GM19238 (cell line): Measurements from ENCODE around the gene ZFP92.
A peak's percentile ranks its signal among the peaks of the same experiment; 100 is the strongest.
"Not testable (repeated sequence)": the region's sequence is repeated elsewhere in the genome, so short reads cannot be mapped to it uniquely, and the experiment has no call there.

Experiments
- DNase-seq: peaks from one replicate; pipeline ENCODE4 v3.0.0; 2011; ENCODE audit warnings: low spot score; ENCODE audit not compliant: insufficient read length

Gene ZFP92, protein sequence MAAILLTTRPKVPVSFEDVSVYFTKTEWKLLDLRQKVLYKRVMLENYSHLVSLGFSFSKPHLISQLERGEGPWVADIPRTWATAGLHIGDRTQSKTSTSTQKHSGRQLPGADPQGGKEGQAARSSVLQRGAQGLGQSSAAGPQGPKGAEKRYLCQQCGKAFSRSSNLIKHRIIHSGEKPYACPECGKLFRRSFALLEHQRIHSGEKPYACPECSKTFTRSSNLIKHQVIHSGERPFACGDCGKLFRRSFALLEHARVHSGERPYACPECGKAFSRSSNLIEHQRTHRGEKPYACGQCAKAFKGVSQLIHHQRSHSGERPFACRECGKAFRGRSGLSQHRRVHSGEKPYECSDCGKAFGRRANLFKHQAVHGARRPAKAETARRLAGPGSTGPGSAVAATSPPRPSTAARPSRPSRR

DNA sequence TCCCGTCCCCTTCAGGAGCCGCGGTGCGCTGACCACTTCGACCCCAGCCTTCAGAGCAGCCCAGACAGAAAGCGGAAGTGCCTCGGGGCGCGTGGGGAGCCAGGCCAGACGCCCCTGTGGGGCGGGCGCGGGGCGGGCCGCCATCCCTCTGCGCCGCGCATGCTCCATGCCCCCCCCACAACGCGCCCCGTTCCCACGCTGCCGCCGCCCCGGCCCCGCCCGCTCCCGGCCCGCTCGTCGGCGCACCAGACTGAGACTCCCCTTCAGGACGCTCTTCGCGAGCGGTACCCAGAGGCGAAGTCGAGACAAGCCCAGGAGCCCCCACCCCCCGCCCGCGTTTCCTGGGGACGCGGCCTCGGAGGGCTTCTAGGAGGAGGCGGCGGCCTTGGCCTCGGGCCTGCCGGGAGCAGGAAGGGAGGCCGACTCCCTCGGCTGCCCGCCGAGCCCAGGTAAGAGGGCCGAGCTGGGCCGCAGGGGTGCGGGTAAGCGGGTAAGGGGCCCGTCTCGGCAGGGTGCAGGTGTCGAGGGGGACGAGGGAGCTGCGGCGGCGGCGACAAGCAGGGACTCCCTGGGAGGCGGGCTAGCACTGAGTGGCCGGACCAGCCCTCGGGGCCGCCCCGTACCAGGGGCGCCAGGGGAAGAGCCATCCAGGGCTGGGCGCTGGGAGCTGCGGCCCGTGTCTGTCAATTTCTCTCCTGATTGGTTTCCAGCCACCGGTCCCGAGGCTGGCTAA is at the start of gene ZFP92:
Gene ZFP92 (plus strand): TSS at position 218 of the 733 bp plus-strand sequence. CDS start 6,851 bp downstream, outside the sequence.
- DNase-seq = peak; percentile 44

DNA sequence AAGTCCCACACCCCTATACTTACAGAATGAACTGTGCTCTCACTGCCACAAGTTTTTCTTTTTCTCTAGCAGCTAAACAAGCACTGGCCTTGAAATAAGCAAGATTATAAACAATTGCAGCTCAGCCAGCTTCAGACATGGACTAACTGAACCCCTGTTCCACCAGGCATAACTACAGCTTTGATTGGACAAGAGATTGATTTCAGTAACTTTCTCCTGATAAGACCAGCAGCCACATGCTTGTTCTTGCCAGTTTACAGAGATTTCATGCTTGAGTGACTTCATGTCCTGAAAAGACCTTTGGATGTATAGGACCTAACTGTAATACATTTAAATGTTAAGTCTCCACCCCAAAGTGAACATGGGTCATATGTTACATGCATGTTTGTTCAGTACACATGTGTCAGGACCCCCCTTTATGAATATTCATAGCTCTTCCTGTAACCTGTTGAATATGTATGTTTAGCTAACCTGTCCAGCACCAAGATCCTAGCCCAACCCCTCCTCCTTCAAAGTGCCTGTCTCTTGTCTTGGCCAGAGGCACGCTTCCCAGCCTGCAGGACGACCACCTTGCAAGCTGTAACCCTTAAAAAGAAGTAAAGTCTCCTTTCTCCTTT is 49.4 kb upstream of the ZFP92 start:
- DNase-seq = no peak

DNA sequence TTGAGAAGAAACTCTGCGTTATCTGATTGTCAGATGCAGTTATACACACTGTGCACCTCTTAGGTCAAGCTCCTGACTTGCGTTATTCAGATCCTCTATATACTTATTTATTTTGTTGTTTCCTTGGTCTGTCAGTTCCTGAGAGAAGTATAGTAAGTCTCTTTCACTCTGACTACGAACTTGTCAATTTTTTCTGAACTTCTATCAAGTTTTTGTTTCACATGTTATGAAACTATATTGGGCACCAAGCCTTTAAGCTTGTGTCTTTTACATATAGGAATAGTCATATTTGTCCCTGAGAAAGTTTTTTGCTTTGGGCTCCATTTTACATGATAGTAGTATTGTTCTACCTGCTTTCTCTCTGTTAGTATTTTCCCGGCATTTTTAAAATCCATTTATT is 45.6 kb upstream of the ZFP92 start:
- DNase-seq = no peak

DNA sequence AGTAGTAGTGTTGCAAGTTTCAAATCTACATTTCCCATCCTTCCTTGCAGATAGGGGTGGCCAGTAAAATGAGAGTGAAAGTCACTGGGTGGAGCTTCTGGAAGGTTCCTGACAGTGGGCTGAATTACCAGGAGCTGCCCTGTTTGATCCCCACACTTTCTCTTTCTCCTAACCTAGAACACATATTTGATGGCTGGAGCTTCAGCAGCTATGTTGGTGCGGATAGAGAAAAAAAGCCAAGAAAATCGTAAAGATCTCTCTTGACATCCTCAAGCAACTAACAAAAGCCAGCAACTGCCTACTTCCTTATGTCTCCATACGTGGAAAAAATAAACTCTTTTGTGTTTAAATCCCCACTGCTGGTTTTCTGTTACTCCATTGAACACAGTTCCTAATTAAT is 45.2 kb upstream of the ZFP92 start:
- no peak for DNase-seq

DNA sequence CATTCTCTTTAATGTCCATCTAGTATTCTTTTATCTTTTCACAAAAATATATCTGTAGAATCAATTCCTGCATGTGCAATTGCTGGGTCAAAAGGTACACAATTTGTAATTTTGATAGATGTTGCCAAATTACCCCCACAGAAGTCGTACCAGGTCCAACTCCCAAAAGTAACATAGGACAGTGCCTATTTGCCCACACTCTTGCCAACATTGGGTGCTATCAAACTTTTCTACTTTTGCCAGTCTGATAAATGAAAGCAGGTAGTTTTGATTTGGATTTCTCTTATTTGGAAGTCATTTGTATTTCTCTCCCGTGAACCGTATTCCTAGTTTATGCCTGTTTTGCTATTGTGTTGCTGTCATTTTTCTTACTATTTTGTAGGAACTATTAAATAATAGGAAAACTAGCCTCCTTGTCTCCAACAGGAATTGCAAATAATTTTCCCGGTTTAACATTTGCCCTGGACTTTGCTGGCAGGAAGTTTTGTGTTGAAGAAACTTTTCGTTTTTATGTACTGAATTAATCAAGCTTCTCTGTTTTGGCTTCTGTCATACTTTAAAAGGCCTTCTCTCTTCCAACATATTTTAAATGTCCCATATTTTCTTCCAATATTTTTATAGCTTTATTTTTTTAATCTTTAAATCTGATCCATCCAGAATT is 44.3 kb upstream of the ZFP92 start:
- DNase-seq = no peak

DNA sequence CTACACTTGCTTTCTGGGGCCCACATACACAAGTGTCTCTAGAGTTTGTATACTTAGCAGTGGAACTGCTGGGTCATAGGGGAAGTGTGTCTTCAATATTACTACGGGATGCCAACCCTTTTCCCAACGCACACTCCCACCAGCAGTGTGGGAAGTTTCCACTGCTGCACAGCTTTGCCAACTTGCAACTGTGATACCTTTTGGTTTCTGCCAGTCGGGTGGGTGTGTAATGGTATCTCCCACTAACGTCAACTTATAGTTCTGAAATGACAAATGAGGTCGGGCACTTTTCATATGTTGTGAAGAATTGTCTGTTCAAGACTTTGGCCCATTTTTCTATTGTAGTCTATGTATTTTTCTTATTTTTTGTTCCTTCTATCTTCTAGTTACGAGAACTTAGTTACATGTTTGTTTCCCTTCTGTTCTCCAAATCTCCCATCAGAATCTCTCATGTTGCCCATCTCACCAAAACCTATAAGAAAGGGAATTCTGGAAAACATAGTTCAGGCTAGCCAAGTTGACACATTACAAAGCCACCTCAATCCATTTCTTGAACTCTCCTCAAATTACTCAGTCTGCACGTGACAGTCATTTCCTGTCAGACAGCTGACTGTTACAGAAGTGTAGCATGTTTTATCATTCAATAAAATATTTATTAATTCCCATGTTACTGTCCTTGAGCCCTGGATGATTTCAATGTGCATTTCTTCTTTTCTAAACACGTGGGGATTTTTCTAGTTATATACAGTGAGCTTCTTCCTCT is 40.8 kb upstream of the ZFP92 start:
- DNase-seq = no peak

DNA sequence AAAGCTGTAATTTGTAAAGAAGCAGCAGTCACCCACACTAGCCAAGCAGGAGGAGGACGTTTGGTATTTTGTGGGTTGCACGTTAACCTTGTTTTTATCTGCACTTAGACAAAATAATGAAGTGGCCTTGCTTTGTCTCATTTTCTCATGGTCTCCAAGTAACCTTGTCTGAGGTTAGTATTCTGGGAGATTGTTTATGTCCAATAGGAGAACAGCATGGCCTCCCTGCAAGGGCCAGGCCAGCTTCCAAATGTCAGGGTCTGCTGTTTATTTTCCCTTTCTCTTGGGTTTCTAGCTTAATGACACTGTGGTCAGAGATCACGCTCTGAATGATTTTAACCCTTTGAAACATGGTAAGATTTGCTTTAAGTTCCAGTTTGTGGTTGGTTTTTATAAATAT is 40.0 kb upstream of the ZFP92 start:
- no peak for DNase-seq

DNA sequence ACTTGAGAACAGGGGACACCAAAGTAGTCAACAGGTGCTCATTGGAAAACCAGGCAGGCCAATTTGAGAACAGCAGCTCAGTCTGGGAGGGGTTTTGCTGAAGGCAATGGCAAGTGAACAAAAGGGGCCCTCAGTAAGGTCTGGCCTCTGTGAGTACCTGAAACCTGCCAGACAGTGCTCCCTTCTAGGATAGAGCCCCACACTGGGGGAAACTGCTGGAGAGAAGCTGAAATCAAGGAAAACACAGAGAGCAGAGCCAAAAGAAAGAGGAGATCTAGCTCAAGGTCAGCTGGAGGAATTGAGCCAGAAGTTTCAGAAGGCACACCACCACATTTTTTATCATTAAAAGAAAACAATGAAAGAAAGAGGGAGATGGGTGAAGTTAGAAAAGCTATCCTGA is 38.3 kb upstream of the ZFP92 start:
- DNase-seq = no peak

DNA sequence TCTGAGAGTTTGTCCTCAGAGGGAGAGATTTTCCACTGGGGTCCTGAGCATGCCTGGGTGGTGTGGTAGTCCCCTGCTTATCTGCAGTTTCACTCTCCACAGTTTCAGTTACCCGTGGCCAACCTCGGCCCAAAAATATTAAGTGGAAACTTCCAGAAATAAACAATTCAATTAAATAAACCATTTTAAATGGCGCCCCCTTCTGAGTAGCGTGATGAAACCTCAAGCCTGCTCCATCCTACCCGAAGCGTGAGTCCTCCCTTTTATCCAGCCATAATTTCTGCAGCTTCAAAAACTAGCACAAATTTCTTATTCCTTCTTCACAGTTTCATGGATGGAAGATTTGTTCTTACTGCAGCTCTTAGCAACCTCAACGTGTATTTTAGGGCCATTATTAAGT is 36.8 kb upstream of the ZFP92 start:
- DNase-seq = no peak

DNA sequence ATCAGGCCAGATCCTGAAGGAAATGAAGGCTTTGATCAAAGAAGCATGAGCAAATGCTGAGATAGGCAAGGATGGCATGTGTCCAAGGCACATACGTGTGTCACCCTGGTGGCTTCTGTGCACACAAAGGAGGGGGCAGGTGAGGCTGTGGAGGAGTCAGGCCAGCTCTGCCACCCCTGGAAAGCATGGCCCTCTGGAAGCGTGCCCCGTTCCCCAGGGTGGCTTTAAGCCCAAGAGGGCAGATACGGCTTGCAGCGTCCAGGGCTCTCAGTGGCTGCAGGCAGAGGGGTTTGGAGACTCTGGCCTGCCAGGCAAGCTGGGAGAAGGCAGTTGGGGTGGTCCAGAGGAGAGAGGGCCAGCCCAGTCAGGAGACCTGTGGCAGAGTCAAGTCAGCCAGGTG is 35.7 kb upstream of the ZFP92 start:
- DNase-seq = no peak

DNA sequence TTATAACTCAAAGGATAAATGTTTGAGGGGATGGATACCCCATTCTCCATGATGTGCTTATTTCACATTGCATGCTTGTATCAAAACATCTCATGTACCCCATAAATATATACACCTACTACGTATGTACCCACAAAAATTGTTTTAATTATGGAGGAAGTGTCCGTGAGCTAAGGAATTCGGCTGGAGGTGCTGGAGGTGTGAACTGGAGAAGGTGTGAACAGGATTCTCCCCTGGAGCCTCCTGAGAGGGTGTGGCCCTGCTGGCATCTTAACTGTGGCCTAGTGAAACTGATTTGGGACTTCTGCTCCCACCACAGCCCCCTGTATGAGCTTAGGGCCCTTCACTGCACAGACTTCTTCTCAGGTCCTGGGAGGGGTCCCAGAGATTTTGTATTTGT is 33.5 kb upstream of the ZFP92 start:
- DNase-seq = no peak

DNA sequence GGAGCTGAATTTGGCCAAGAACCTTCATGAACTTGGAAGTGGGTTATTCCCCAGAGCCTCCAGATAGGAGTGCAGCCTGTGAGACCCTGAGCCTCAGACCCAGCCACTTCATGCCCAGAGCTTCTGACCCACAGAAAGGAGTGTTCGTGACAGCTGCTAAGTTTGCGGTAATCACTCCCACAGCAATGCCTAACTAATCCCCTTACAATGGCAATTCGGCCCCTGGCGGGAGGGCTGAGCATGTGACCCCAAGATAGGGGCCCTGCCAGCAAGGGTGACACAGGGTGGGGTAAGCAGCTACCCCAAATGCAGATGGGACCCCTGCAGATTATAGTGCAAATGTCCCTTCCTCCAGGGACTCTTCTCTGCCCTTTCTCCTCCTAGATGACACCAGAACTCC is 32.7 kb upstream of the ZFP92 start:
- DNase-seq = no peak

DNA sequence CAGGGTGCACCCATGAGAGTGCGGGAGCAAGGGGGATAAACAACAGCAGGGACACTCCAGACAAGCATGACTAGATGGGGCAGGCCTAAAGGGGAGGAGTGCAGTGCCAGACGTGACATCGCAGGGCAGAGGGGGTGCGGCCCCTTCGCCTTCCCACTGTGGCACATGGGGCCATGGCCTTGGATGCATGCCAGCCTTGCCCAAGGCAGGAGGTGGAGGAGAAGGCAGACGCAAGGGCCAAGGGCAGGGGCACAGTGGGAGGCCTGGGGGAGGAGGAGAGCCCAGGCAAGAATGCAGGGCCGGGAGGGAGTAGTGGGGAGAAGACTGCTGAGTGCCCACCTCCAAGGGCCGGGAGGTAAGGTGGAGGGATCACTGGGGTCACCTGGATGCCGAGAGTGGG is 31.8 kb upstream of the ZFP92 start:
- no peak for DNase-seq

DNA sequence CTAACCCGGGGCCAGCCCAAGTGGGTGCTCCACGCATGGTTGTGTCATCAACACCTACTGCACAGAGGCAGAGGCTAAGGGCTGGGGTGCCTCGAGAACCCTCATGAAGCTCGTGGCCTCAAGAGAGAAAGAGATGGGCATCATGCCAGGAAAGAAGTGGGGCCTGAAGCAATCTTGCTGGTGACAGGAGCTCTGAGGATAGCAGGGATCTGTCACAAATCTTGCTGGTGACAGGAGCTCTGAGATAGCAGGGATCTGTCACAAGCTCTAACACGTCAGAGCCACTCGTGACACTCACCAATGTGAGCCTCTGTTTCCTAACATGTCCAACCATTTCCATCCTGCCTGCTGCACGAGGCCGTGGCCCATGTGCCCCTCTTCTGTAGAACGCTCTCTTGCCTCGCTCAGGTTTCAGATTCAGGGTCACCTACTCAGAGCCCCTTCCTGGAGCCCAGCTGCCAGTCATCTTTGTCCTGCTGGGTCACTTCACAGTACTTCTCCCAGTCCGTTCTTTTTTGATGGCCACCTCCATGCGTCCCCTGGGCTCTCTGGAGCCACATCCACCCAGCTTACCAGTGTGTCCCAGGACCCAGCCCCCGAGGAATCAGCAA is 31.2 kb upstream of the ZFP92 start:
- DNase-seq = no peak

DNA sequence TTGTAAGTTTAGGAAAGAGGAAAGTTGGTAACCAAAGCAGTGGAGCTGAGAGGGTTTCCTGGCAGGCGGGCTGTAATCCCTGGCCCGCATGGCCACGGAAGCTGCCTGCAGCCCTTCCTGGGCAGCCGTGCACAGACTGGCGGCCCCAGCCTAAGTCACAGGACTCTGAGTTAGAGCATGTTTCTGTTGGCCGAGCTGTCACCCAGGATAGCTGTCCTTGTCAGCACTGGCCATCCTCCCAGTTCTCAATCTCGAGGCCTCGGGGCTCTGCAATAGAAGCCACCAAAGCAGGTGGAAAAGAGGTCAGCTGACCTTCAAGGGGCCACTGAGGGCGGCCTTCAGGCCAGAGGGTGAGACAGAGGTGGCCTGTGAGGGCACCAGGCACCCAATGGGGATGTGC is 30.6 kb upstream of the ZFP92 start:
- DNase-seq = no peak

DNA sequence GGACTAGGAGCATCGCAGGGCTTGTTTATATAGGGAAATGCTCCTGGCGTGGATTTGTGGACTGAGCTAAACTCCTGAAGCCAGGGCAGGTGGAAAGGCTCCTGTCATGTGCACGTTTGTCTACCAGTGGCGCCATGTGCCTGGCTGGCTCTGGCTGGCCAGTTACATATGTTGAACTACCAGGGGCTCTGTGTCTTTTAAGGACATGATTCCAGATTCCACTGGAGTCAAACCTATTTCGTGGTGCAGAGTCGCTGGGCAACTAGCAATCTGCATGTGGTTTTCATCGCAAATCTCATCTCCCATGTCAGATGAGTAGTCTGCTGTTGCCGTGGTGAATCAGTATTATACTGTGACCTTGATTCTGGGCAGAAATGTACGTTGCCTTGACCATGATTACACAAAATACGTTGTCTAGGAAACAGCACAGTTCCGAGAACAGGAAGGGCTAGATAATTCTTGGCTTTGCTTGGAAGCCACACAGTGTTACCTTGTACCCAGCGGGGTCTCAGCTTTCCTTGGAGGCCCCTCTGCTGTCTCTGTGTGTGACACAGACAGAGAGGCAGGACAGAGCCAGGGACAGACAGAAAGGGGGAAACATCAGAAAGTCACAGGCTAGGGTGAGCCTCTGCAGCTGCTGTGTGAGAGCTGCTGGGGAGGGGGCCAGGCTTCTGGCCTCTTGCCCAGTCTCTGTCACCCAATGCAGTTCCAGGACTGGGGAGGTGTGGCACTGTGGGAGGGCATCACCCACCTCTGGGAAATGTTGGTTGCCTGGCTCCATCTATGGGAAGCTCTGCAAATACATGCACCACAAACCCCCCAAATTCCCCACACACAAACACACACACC is 29.4 kb upstream of the ZFP92 start:
- no peak for DNase-seq

DNA sequence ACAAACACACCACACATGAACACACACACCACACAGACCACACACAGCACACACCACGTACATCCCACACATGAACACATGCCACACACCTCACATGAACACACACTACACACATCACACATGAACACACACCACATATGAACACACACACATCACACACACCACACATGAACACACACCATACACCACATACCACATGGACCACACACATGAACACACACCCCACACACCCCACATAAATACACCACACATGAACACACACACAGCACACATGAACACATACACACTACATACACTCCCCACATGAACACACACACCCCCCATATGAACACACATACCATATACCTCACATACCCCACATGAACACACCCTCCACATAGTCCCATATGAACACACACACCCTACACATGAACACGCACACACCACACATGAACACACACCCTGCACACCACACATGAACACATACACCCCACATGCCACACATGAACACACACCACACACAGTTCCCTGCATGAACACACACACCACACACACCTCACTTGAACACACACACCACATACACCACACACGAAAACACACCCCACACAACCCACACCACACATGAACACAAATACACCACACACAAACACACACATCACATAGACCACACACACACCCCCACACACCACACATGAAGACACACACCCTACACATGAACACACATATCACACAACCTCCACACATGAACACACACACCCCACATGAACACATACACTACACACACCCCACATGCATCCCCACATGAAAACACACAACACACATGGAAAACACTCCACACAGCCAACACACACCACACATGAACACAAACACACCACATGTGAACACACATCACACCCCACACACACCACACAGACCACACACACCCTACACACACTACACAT is 28.4 kb upstream of the ZFP92 start:
- DNase-seq = no peak

DNA sequence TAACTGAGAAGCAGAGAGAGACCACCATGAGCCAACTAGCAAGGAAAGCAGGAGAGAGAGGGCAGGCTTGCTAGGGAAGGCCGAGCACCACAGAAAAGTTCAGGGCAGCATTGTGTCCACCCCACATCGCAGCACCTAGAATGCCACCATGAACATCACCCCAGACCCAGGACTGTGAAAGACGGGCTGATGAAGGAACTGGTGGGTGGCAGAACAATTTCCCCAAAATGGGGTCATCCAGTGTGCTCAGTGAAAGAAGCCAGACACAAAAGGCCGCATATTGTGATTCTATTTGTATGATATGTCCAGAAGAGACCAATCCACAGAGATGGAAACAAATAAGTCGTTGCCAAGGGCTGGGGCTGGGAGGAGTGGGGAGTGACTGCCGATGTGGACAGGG is 26.9 kb upstream of the ZFP92 start:
- no peak for DNase-seq

DNA sequence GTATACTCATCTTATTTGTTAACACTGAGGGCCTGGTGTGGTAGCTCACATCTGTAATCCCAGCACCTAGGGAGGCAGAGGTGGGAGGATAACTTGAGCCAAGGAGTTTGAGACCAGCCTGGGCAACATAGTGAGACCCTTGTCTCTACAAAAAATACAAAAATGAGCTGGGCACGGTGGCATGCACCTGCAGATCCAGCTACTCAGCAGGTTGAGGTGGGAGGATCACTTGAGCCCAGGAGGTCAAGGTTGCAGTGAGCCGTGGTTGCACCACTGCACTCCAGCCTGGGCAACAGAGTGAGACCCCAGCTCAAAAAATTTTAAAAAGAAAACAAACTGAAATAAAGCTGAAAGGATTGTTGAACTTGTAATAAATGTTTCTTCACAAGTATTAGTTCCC is 26.3 kb upstream of the ZFP92 start:
- not testable (repeated sequence) for DNase-seq
